ENCODE results near the gene KIRREL1. TPM values are rescaled to one million over a fixed set of nuclear protein-coding genes. Genes with fewer than 3 reads are reported as not detected.

Gene KIRREL1
- total and polyA plus RNA-seq, 2 of the 8 experiments (the other 6 are each of a cell fraction or from before 2014, with no cell fraction given): 14.2 to 39.0 TPM

DNA sequence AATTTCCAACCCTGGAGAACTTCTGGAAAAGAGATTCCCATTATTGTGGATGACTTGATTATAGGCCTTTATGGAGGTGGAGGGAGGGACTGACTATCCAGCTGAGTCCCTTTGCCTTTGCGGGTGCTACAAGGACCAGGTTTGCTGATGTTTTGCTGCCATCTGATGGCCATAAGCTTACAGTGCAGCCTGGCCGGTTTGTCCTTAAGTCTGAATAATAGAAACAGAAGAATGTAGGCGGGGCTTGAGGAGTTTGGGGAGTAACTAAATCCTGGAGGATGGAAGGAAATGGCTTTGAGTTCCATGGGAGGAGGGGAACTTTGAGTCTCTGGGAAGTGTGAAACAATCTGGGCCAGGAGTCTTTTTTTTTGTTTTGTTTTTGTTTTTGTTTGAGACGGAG is 131.6 kb downstream of the KIRREL1 start (continued):
- TF ChIP-seq KDM5A (IDR thresholded peaks at IDR 0.05; ENCODE audit: low read length): no peak; the same call in 1 of the 2 replicates
- TF ChIP-seq TBP (IDR thresholded peaks at IDR 0.05; ENCODE audit: low read depth, low read length): 0 out of 2 replicates have a peak, but pooled peaks have one; percentile 17
- TF ChIP-seq CHD2 (IDR thresholded peaks at IDR 0.05; ENCODE audit: low read length): 0 out of 2 replicates have a peak, but pooled peaks have one; percentile 18
- peak; percentile 99 for TF ChIP-seq SP1 (IDR thresholded peaks at IDR 0.05; ENCODE audit: low read depth, low read length)
- peak; percentile 55; the same call in 1 of the 2 replicates for TF ChIP-seq YY1 (IDR thresholded peaks at IDR 0.05; ENCODE audit: low read depth, low read length)
- peak; percentile 82 for TF ChIP-seq TEAD4 (IDR thresholded peaks at IDR 0.05; ENCODE audit: low read depth, low read length)
- peak; percentile 16; the same call in 1 of the 2 replicates for TF ChIP-seq MAFK (IDR thresholded peaks at IDR 0.05; ENCODE audit: low read depth, low read length)
- TF ChIP-seq, protein P1, sequence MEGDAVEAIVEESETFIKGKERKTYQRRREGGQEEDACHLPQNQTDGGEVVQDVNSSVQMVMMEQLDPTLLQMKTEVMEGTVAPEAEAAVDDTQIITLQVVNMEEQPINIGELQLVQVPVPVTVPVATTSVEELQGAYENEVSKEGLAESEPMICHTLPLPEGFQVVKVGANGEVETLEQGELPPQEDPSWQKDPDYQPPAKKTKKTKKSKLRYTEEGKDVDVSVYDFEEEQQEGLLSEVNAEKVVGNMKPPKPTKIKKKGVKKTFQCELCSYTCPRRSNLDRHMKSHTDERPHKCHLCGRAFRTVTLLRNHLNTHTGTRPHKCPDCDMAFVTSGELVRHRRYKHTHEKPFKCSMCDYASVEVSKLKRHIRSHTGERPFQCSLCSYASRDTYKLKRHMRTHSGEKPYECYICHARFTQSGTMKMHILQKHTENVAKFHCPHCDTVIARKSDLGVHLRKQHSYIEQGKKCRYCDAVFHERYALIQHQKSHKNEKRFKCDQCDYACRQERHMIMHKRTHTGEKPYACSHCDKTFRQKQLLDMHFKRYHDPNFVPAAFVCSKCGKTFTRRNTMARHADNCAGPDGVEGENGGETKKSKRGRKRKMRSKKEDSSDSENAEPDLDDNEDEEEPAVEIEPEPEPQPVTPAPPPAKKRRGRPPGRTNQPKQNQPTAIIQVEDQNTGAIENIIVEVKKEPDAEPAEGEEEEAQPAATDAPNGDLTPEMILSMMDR (IDR thresholded peaks at IDR 0.05; ENCODE audit: control extremely low read depth in 1 of 3, insufficient read depth in 1 of 3, low read depth in 1 of 3, low read length in 3 of 3): peak; percentile 76 to 99 (median 97)
- peak; percentile 86; the same call in 1 of the 2 replicates for TF ChIP-seq SP4 (IDR thresholded peaks at IDR 0.05; ENCODE audit: low read length)
- no peak for TF ChIP-seq POLR2A (IDR thresholded peaks at IDR 0.05; ENCODE audit: control extremely low read depth in 1 of 2, low read depth in 2 of 2, low read length in 2 of 2)
- TF ChIP-seq RAD21 (IDR thresholded peaks at IDR 0.05 in 1 of 2, conservative IDR thresholded peaks at IDR 0.05 in 1 of 2; ENCODE audit: low read depth in 2 of 2, low read length in 2 of 2): peak; percentile 99 to 100
- no peak for TF ChIP-seq TAF1 (IDR thresholded peaks at IDR 0.05; ENCODE audit: low read depth, low read length)
